Smooth muscle cell (in vitro differentiated cells): Measurements from ENCODE around the gene KRT31. TPM values are rescaled to one million over a fixed set of nuclear protein-coding genes. Genes with fewer than 3 reads are reported as not detected.
"Not testable (repeated sequence)": the region's sequence is repeated elsewhere in the genome, so short reads cannot be mapped to it uniquely, and the experiment has no call there.

ENCODE experiments used
- DNase-seq: peaks from one replicate; lab custom pipeline; 2025; ENCODE audit not compliant: unreplicated experiment; lab: John Stamatoyannopoulos, UW
- H2AFZ ChIP-seq: fragments of 200-600 bp; sonication (generic); 2 replicates; pipeline ENCODE4 v1.6.0; 2016; ENCODE audit warnings: antibody characterized with exemption, low read depth, mild to moderate bottlenecking
- H3F3A ChIP-seq: fragments of 200-600 bp; sonication (generic); 2 replicates; pipeline ENCODE4 v1.6.0; 2017; ENCODE audit warnings: antibody characterized with exemption, low read depth
- H3K27ac ChIP-seq: fragments of 200-600 bp; sonication (generic); 2 replicates; pipeline ENCODE4 v1.5.1; 2016; ENCODE audit warnings: low read depth, mild to moderate bottlenecking
- H3K27me3 ChIP-seq: fragments of 200-600 bp; sonication (generic); 2 replicates; pipeline ENCODE4 v1.6.1; 2016; ENCODE audit warnings: low read depth, mild to moderate bottlenecking
- H3K36me3 ChIP-seq: fragments of 200-600 bp; sonication (generic); 2 replicates; pipeline ENCODE4 v1.5.1; 2016; ENCODE audit warnings: low read depth
- H3K4me1 ChIP-seq: fragments of 200-600 bp; sonication (generic); 2 replicates; pipeline ENCODE4 v1.5.1; 2016; ENCODE audit warnings: low read depth
- H3K4me2 ChIP-seq: fragments of 200-600 bp; sonication (generic); 2 replicates; pipeline ENCODE4 v1.6.0; 2016; ENCODE audit warnings: mild to moderate bottlenecking
- H3K4me3 ChIP-seq: fragments of 200-600 bp; sonication (generic); 2 replicates; pipeline ENCODE4 v1.5.1; 2016; ENCODE audit warnings: mild to moderate bottlenecking
- H3K79me2 ChIP-seq: fragments of 200-600 bp; sonication (generic); 2 replicates; pipeline ENCODE4 v1.6.0; 2016; ENCODE audit warnings: low read depth, mild to moderate bottlenecking
- H3K9ac ChIP-seq: fragments of 200-600 bp; sonication (generic); 2 replicates; pipeline ENCODE4 v1.6.0; 2016; ENCODE audit warnings: low read depth
- H3K9me3 ChIP-seq: fragments of 200-600 bp; sonication (generic); replicated peaks from 2 replicates; pipeline ENCODE4 v1.5.1; 2016; ENCODE audit warnings: low read depth
- H4K20me1 ChIP-seq: fragments of 200-600 bp; sonication (generic); 2 replicates; pipeline ENCODE4 v1.6.0; 2016; ENCODE audit warnings: low read depth
- CTCF ChIP-seq: fragments of 200-600 bp; sonication (generic); IDR thresholded peaks from 2 replicates; pipeline ENCODE4 v1.5.1; 2017; ENCODE audit warnings: borderline replicate concordance, mild to moderate bottlenecking, antibody characterized with exemption; ENCODE audit not compliant: insufficient read depth, poor library complexity, severe bottlenecking
- WGBS: methylation state at CpG from one replicate; pipeline ENCODE4 v1.1.7; 2016; ENCODE audit warnings: low lambda C conversion rate; 5-methylcytosine and 5-hydroxymethylcytosine counted together
- polyA plus RNA-seq: library from polyadenylated mRNA; unstranded; fragments of >200 nt; fragmentation: Nextera tagmentation; extraction: Ambion mirVana; gene quantifications from 2 replicates; pipeline ENCODE4 v1.2.1, GENCODE V29; 2016
- total RNA-seq: library from RNA; depleted of rRNA; stranded (reverse); fragments of >200 nt; gene quantifications from 2 replicates; pipeline ENCODE4 v1.2.3, GENCODE V29; 2014

The KRT31 gene
- total and polyA plus RNA-seq, 2 experiments from 2014 or later, result not detected

GRCh38 chr17:41433586-41433985 is 36.2 kb upstream of the KRT31 start:
- H3K4me3 ChIP-seq, result no peak overlapping the region
- H3K27me3 ChIP-seq, result no peaks in the 10 kb centered on the region
- no peaks in the 10 kb centered on the region for H3K79me2 ChIP-seq
- H3K9me3 ChIP-seq, result no peaks in the 10 kb centered on the region
- no peaks in the 10 kb centered on the region for H3K36me3 ChIP-seq
- H3K4me2 ChIP-seq, result no peak overlapping the region
- H3K27ac ChIP-seq, result no peak overlapping the region
- DNase-seq, result no peak
- no peak for TF ChIP-seq CTCF
- no peaks in the 10 kb centered on the region for H4K20me1 ChIP-seq
- no peaks in the 10 kb centered on the region for H3F3A ChIP-seq
- no peaks in the 10 kb centered on the region for H3K4me1 ChIP-seq
- 63% methylated on average over 4 of the region's 4 CpGs for WGBS
- no peak overlapping the region for H2AFZ ChIP-seq
- no peak overlapping the region for H3K9ac ChIP-seq

DNA sequence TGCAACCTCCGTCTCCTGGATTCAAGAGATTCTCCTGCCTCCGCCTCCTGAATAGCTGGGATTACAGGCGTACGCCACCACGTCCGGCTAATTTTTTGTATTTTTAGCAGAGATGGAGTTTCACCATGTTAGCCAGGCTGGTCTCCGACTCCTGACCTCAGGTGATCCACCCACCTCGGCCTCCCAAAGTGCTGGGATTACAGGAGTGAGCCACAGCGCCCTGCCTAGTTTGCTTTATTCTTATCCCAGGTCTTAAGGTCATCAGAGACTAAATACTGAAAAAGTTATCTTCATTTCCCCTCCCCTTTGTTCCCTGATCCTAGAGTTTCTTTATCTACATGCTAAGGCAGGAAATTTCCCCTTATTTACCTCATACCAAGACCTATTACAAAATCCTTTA is 33.0 kb upstream of the KRT31 start:
- not testable (repeated sequence) for H3K27ac ChIP-seq, H3K4me3 ChIP-seq, H3K9me3 ChIP-seq, H3K27me3 ChIP-seq, H3K4me1 ChIP-seq, H2AFZ ChIP-seq, H3K4me2 ChIP-seq, DNase-seq, H3K79me2 ChIP-seq, H3K9ac ChIP-seq, H4K20me1 ChIP-seq, H3F3A ChIP-seq, H3K36me3 ChIP-seq
- 96% methylated on average over 9 of the region's 9 CpGs for WGBS

DNA sequence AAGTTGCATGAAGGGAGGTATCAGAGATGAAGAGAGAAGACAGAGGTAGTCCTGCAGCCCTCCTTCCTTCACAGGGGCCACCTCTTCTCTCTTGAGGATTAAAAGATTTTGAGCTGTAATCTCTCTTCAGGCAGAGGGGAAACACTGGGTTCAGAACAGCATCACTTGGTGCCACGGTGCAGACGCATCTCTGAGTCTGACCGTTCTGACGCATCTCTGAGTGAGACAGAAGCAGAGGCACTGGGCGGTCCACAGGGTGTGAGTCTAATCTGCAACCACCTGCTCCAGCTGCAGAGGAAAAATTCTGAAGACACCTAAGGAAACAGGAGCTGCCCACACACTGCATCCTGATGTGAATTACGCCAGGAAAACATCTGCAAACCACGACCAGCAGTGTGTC is 32.3 kb upstream of the KRT31 start:
- no peaks in the 10 kb centered on the region for H3F3A ChIP-seq
- H3K4me2 ChIP-seq, result no peak overlapping the region
- no peak overlapping the region for H2AFZ ChIP-seq
- no peak overlapping the region for H3K27ac ChIP-seq
- no peaks in the 10 kb centered on the region for H3K36me3 ChIP-seq
- DNase-seq, result no peak
- H4K20me1 ChIP-seq, result no peaks in the 10 kb centered on the region
- no peaks in the 10 kb centered on the region for H3K79me2 ChIP-seq
- H3K9ac ChIP-seq, result no peak overlapping the region
- 85% methylated on average over 7 of the region's 7 CpGs for WGBS
- no peak overlapping the region for H3K4me3 ChIP-seq
- no peaks in the 10 kb centered on the region for H3K9me3 ChIP-seq
- no peaks in the 10 kb centered on the region for H3K27me3 ChIP-seq
- no peaks in the 10 kb centered on the region for H3K4me1 ChIP-seq
- no peak for TF ChIP-seq CTCF

DNA sequence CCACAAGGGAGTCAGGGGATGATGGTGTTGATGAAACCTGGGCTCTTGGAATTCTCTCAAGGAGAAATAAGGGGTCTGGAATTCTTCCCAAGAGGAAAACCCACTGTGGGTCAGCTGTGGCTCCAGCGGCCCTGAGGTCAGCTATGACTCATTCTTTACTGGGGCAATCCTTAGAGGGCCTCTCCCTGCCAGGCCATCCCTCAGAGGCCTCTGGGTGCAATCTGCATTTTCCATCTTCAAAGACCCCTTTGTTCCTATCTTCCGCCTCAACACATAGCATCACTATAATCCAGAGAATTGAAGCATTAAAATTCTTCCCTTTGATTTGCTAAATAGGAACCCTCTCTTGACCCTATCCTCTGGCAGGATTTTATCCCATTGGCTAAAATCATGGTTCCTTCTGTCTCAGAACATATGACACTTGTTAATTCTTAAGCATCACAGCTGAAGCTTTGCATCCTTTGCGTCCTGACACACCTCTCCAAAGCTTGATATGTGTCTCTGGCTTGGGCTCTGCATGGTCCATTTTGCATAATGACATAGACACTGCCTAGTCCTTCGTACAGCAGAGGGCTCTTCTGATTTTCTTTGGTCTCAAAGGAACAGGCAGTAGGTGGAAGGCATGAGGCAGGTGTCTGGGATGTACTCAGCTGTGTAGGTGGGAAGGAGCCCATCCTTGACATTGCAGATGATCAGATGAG is 31.3 kb upstream of the KRT31 start:
- no peak overlapping the region for H3K4me2 ChIP-seq
- H3K79me2 ChIP-seq, result no peaks in the 10 kb centered on the region
- no peaks in the 10 kb centered on the region for H3K4me1 ChIP-seq
- DNase-seq, result no peak
- no peaks in the 10 kb centered on the region for H3K27me3 ChIP-seq
- H3K4me3 ChIP-seq, result no peak overlapping the region
- H3K9ac ChIP-seq, result no peak overlapping the region
- no peaks in the 10 kb centered on the region for H3K36me3 ChIP-seq
- no peak overlapping the region for H3K27ac ChIP-seq
- H4K20me1 ChIP-seq, result no peaks in the 10 kb centered on the region
- no peaks in the 10 kb centered on the region for H3K9me3 ChIP-seq
- TF ChIP-seq CTCF, result no peak
- H2AFZ ChIP-seq, result no peak overlapping the region
- H3F3A ChIP-seq, result no peaks in the 10 kb centered on the region
- WGBS, result 45% methylated on average over 4 of the region's 4 CpGs
